Measurements from ENCODE around the gene CCDC171. TPM values are rescaled to one million over a fixed set of nuclear protein-coding genes. Genes with fewer than 3 reads are reported as not detected.
"Not testable (repeated sequence)": the region's sequence is repeated elsewhere in the genome, so short reads cannot be mapped to it uniquely, and the experiment has no call there.

CCDC171 gene
- total RNA-seq, 1 donor from 2014 or later: 61.4 TPM

DNA sequence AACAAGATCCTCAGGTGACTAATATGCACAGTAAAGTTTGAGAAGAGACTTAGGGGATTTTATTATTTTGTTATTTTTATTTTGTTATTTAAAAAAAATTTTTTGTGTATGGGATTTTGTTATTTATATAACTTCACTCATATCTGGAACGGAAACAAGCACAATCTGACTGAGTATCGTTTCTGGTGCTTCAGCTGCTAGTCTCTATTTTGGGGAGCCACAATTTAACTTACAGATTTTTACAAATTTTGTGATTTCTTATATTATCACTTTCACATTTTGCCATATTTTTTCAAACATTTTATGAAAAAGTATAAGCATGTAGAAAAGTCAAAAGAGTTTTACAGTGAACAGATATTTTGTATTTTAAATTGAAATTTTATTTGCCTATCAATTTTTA lies 208.7 kb downstream of the CCDC171 start:
- no peak for DNase-seq (ENCODE audit: low spot score)

DNA sequence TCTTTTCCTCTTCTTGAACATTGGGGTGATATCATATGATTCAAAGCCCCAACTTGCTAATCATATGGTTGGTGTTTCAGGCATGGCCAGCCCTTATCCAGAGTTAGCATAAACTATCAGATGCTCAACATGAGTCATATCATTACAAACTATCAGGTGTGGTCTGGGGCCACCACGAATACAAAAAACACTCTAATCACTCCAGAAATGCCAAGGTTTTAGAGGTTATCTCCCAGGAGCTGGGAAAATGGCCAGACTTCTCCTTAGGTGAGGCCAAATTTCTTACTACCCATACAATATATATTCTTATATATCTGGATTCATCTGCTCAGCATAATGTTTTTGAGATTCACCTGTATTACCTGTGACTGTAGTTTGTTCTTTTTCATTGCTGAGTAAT lies 210.5 kb downstream of the CCDC171 start:
- no peak for DNase-seq (ENCODE audit: low spot score)

DNA sequence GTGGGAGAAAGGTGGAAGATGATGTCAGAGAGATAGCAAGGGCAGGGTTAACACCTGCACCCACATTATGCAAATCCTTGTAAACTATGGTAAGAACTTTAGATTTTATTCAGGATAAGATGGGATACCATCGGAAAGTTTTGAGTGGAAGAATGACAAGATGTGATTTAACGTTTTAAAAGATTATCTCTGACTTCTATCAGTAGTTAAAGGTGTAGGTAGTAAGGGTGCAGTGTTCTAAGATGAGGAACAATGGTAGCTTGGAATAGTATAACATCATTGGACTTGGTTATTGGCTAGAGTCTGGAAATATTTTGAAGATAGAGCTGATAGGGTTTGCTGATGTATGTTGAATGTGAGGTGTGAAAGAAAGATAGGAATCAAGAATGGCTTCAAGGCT lies 211.3 kb downstream of the CCDC171 start:
- DNase-seq (ENCODE audit: low spot score): no peak

DNA sequence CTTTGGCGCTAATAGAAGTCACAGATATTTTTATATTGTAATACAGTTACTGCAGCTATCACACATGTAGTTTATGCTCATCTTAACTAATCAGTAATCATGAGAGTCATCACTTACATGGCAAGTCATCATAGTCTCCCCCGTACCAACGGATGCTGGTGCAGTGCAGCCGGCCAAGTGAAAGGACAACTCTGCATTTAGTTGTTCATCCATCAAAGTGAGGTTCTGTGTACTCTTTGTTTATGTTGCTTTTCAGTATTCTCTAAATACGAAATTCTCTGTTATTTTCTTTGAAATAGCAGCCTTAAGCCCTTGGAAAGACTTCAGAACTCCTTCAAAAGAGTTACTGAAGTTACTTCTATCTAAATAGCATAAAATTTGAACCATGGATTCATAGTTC lies 216.7 kb downstream of the CCDC171 start:
- no peak for DNase-seq (ENCODE audit: low spot score)

DNA sequence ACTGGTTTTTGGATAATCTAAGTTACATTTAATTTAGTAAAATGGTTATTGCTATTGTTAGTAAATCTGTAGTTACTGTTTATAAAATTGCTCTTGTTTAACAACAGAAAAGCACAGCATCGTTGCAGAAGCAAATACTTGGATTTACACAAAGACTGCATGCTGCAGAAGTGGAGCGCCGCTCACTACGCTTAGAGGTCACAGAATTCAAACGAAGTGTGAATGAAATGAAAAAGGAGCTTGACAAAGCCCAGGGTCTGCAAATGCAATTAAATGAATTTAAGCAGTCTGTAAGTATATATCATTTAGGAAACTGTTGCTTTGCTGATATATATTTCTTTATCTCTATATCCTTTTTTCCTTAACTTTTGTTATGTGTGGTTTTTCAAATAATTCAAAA lies 226.0 kb downstream of the CCDC171 start:
- DNase-seq (ENCODE audit: low spot score): no peak

DNA sequence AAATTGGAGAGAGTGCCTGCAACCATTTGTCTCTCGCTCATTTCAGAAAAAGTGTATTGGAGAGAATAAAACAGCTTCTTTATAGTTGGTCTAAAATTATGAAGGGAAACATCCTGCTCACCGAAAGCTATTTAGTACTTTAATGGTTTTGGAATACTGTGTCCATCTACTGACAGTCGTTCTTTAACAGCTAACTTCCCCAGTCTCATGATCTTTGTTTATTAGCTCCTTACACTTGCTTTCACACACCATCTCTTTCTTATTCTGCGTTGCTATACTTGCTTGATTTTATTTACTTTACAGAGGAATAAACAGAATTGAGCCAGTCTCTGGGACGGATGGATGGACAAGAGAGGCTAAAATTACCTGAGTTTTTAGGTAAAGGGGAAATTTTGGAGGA lies 229.3 kb downstream of the CCDC171 start:
- no peak for DNase-seq (ENCODE audit: low spot score)

DNA sequence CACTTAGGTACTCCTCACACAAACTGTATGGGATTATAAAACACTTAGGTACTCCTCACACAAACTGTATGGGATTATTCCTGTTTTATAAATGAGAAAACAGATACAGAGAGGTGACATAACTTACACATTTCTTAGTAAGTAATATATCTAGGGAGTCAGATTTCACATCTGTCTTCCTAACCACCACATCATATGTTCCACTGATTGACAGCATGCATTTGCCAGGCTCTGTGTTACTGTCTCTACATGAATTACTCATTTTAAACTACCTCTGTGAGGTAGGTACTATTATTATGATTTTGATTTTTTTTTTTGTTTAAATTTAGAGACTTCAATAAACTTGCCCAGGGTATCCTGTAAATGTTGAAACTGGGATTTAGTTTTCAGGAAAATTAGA lies 232.7 kb downstream of the CCDC171 start:
- DNase-seq (ENCODE audit: low spot score): no peak

DNA sequence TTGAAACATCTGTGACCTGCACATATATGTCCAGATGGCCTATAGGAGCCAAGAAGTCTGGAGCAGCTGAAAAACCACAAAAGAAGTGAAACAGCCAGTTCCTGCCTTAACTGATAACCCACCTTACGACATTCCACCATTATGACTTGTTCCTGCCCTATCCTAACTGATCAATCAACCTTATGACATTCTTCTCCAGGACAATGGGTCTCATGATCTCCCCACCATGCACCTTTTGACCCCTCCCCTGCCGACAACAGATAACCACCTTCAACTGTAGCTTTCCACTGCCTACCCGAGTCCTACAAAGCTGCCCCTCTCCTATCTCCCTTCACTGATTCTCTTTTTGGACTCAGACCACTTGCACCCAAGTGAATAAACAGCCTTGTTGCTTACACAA lies 233.8 kb downstream of the CCDC171 start:
- DNase-seq (ENCODE audit: low spot score): no peak

DNA sequence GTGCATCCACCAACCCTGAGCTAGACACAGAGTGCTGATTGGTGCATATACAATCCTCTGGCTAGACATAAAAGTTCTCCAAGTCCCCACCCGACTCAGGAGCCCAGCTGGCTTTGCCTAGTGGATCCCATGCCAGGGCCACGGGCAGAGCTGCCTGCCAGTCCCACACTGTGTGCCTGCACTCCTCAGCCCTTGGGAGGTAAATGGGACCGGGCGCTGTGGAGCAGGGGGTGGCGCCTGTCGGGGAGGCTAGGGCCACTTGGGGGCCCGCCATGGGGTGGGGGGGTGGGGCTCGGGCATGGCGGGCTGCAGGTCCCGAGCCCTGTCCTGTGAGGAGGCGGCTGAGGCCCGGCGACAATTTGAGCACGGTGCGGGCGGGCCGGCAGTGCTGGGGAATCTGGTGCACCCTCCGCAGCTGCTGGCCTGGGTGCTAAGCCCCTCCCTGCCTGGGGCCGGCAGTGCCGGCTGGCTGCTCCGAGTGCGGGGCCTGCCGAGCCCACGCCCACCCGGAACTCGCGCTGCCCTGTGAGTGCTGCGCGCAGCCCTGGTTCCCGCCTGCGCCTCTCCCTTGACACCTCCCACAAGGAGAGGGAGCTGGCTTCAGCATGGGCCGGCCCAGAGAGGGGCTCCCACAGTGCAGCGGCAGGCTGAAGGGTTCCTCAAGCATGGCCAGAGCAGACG lies 257.5 kb downstream of the CCDC171 start:
- DNase-seq (ENCODE audit: low spot score): not testable (repeated sequence)

DNA sequence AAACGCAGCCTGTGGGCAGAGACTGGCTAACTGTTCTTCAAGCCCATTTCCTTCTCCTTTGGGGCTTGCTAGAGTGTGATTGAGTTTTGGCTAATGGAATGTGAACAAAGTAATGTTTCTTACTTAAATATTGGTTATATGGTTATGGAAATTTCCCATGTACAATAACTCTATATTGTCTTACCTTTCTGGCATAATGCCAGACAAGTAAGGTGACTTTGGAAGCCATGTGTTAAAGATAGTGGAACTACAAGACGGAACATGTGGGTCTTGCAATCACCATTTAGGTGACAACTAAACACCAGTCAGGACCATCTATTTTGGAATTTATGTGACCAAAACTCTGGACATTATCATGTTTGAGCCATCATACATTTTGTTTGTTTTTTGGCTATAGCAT lies 260.2 kb downstream of the CCDC171 start:
- no peak for DNase-seq (ENCODE audit: low spot score)

DNA sequence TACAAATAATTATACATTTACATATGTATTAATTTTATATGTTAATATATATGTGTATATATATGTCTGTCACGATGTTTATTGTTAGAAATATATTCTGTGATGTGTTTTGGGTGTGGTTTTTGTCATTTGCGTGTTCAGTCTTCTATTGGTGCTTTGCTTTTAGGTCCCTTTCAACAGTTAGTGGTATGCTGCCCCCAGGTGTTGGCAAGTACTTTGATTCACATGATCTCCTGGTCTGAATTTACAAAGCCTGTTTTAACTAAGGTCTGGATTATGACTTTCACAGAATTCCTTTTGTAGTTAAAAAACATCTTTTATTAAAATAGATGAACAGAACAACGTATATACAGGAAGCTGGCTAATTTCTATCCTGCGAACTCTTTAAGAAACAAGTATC lies 271.5 kb downstream of the CCDC171 start:
- DNase-seq (ENCODE audit: low spot score): no peak

DNA sequence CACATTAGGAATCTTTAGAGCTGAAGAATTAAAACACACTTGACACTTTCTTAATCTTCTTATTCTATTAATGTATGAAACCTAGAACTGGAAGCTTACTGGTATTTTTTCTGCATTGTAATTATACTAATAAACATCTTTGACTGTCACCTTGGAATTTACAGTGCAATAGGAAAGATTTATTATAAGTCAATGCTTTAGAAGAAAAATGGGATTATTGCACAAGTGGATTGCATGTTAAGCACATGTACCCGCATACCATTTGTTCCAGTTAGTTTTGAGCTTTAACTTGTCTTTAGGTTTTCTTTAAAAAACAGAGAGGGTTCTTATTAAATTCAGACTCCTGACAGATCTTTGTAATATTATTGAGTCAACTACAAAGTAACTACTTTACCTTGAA lies 278.5 kb downstream of the CCDC171 start:
- no peak for DNase-seq (ENCODE audit: low spot score)

DNA sequence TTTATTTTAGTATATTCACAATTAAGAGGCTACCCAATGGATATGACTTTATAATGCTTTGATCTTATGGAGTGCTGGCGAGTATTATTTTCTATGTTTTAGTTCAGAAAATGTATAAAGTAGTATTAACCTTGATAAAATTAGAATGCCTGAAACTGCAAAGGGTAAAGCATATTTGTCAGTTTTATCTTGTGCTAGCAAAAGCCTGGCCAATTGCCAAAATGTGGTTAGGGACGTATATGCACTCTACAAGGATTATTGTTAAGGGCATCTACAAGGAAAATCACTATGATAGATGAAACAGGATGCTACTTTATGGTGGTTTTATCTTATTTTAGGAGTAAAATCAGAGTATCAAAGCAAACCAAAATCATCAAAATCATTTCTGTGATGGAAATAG lies 281.7 kb downstream of the CCDC171 start:
- peak; percentile 19 for DNase-seq (ENCODE audit: low spot score)

DNA sequence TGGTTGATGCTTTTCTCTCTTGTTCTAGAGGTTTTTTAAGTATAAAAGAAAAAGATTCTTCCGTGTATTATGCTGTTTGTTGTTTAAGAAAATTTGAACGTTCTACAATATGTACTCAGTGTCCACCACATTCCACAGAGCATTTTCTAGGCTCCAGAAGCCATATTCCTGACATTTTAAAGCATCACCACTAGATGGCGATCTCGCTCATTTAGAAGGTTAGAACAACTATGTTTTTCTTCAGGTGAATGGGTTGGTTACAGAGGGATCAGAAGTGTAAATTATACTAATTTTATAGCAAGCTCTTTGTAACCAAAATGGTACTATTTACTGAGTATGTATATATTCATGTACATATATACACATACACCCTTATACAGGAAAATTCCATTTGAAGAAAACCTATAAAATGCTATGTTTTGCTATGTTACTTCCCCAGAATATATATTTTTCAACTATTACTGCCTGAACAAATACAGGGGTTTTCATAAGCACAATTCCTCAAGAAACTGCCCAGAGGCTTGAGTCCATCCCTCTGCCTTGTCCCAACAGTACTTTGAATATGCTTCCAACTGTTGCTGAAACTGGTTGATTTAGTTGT lies 284.3 kb downstream of the CCDC171 start:
- DNase-seq (ENCODE audit: low spot score): peak; percentile 62

DNA sequence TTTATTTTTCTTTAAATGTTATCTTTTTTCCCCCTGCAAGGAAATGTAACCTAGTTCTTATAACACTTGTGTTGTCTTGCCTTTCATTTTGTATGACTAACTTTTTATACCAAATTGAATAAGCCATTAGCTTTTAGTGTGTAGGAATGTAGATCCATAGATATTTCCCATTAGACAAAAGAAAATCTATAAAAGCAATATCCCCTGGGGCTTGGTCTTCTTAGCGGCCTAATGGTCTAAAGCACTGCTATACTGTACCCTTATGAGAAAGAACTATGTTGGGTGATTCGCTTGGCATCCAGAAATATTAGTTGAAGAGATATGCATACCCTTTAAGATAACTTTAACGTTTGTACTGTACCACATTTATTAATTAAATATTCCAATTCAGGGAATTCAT lies 289.2 kb downstream of the CCDC171 start:
- DNase-seq (ENCODE audit: low spot score): no peak

DNA sequence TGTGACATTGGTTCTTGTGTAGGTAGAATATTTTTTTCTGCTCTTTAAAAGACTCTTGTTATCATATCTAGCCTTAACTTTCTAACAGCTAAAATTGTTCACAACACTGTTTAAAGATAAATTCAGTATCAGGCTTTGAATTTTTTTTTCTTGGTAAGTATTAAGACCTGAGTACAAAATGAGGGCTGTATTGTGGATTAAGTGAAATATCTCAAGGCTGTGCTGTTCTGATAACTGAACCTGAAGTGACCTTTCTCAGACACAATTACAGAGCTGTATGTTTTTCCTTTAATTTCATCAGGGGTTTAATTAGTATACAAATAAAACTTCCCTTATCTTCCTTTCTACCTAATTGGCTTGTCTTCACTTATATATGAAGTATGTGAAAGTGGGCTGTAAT lies 290.5 kb downstream of the CCDC171 start:
- DNase-seq (ENCODE audit: low spot score): peak; percentile 20

DNA sequence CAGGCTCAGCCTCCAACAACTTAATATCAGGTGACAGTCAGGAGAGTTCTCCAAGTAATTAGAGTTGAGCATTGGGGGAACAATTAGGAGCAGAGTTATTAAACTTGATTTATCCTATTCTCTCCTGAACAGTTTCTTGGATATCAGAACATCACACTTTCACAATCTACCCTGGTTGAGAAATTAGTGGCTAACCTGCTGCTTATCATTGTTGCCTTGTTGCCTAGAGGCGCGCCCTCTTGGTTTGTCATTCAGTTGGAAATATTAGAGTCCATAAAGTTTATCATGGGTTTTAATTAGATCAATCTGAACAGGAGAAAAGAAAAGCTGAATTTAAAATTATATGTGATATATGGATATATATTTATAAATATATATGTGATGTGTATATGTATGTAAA lies 291.1 kb downstream of the CCDC171 start:
- no peak for DNase-seq (ENCODE audit: low spot score)

DNA sequence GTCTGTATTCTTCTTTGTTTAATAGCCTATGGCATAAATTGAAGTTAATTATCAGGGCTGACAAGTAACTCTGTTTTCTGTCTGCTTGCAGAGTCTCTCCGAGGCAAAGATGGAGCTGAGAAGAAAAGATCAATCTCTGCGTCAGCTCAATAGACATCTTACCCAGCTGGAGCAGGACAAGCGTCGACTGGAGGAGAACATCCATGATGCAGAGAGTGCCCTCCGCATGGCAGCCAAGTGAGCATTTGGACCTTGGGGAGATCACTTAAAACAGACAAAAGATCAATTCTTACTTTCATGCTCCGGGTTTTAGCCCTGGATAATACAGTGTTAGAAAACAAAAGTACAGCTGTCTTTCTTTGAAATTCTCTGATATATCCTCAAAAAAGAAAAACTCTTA lies 293.8 kb downstream of the CCDC171 start:
- DNase-seq (ENCODE audit: low spot score): no peak

DNA sequence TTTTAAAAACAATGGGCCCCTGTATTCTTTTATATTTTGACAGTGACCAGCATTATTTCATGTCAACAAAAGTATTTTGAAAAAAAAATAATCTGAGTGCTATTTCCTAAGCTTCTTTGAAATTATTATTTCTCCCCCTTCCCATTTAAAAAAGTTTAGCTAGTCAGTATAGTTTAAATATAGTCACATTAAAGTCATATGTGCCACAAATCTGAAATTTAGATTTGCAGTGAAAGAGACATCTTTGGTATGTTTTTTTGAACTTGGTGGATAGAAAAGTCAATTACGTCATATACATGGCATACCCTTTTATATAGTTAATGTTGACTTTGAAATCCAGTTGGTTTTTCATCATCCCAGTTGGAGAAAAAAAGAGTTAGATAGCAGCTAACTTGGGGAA lies 297.0 kb downstream of the CCDC171 start:
- DNase-seq (ENCODE audit: low spot score): no peak

DNA sequence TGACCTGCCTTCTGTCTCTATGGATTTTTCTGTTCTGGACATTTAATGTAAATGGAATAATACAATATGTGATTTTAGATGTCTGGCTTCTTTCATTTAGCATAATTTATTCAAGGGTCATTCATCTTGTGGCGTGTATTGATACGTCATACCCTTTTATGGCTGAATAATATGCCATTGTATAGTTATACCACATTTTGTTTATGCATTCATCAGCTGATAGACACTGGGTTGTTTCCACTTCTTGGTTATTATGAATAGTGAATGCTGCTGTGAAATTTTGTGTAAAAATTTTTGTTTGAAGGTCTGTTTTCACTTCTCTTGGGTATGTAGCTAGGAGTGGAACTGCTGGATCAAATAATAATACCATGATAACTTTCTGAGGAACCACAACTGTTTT lies 298.9 kb downstream of the CCDC171 start:
- no peak for DNase-seq (ENCODE audit: low spot score)

DNA sequence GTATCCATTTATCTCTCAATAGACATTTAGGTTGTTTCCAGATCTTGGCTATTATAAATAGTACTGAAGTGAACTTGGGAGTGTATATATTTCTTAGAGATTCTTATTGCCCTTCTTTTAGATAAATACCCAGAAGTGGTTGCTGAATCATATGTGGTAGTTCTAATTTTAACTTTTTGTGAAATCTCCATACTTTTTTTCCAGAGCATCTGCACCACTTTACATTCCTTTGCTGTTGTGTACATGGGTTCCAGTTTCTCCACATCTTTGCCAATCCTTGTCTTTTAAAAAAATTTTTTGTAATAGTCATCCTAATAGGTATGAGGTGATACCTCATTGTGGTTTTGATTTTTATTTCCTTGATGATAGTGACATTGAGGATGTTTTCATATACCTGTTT lies 303.7 kb downstream of the CCDC171 start:
- DNase-seq (ENCODE audit: low spot score): no peak

DNA sequence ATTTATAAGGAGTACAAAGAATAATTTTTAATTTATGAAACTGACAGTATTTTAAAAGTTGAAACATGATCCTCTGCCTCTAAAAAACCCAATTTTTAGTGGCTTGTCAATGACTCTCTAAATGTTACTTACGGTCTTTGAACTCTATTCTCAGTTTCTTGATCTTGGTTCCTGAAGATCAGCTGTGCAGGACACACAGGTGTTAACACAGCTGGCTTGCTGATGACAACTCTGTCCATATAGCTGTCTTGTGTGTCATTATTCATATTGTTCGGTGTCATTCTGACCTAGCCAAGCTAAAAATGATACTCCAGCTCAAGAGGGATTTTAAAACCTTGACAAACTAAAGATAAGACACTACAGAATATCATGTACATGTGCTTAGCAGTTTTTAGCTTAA lies 314.5 kb downstream of the CCDC171 start:
- DNase-seq (ENCODE audit: low spot score): no peak

DNA sequence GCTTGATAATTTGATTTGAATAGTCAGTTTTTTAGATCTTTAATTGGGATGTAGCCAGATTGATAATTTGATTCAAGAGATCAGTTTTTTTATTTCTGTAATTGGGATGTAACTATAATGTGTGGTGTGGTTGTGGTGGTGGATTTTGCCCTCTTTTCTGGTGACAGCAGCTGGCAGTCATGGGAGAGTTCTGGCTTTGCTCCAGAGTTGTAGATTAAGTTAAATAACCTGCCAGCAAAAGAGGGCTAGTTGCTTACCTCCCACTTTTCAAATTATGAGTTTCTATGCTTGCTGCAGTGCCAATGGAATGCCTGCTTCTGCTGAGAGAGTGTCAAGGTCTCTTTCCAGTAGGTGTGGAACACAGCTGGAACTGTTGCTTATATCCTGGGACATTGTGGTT lies 315.1 kb downstream of the CCDC171 start:
- DNase-seq (ENCODE audit: low spot score): no peak

Measured in umbilical cord (tissue), 2 donors.